ENCODE measurements around the gene SH3BP5. TPM values are rescaled to one million over a fixed set of nuclear protein-coding genes. Genes with fewer than 3 reads are reported as not detected.

Gene SH3BP5, protein sequence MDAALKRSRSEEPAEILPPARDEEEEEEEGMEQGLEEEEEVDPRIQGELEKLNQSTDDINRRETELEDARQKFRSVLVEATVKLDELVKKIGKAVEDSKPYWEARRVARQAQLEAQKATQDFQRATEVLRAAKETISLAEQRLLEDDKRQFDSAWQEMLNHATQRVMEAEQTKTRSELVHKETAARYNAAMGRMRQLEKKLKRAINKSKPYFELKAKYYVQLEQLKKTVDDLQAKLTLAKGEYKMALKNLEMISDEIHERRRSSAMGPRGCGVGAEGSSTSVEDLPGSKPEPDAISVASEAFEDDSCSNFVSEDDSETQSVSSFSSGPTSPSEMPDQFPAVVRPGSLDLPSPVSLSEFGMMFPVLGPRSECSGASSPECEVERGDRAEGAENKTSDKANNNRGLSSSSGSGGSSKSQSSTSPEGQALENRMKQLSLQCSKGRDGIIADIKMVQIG
- 10 to 100 TPM; 25.0 to 66.7 (median 41.7) TPM for total RNA-seq
- total RNA-seq (2013): 61.6 TPM
- total RNA-seq: 14.9 to 114 (median 30.8) reads per million in 29 experiments

DNA sequence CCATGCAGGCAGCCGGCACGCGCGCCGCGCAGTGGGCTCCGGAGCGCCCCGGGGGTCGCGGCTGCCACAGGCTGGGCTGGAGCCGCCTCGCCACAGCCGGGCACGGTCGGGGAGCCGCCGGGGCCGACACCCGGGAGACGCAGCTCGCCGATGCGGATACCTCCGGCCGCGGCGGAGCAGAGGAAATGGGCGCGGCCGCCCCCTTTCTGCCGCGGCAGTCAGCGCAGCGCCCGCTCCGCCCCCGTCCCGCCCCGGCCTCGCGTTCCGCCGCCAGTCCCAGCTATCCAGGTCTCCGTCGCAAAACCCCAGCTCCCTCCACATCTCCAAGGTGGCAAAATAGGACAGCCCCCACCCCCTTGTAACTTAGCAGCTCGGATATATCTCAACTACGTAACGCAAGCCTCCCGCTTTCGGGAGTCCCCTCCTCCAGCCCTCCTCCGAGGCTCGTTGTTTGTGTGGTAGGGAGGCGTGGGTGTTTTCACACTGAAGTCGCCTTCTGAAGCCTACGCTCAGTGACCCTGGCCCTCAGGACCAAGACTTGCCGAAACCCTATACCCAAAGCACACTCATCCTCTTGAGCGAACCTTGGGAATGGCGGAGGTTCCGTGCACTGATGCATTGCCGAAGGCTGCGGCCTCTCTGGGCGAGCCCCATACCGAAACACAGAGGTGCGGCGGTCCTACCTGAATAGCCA is at the start of gene SH3BP5:
SH3BP5 (minus strand) TSS at position 182 of the 694 bp plus-strand sequence; CDS start at position 4, 178 bp downstream.
- Mint-ChIP-seq H3K4me1 (peaks cover 55 to 59% (median 56%) of the 10 kb centered on the region in 3 donors), H3K27me3 (no peaks in the 10 kb centered on the region), H3K9me3 (no peaks in the 10 kb centered on the region), H3K4me3 (peak within 1 kb of the TSS; percentile 88 to 96 (median 96)), H3K27ac (peak within 1 kb of the TSS; percentile 92 to 94), H3K36me3 (peaks cover 22% of the 10 kb centered on the region)
- Histone ChIP-seq H3K36me3 (ENCODE audit: control insufficient read depth in 2 of 2, extremely low read depth in 1 of 2, insufficient read depth in 1 of 2, low read length in 1 of 2) (peaks cover 0 to 26% of the 10 kb centered on the region in 2 donors), H3K4me1 (ENCODE audit: control insufficient read depth in 1 of 2, extremely low read depth in 1 of 2, insufficient read depth in 2 of 2, low read length in 2 of 2) (peaks cover 12 to 40% of the 10 kb centered on the region in 2 experiments), H3K27me3 (replicated peaks in 1 of 2; ENCODE audit: control insufficient read depth in 2 of 2, extremely low read depth in 1 of 2, insufficient read depth in 2 of 2, low read length in 1 of 2) (no peaks in the 10 kb centered on the region), H3K27ac (ENCODE audit: low read length) (peak within 1 kb of the TSS; percentile 55), H3K4me3 (ENCODE audit: control insufficient read depth in 1 of 2, extremely low read depth in 1 of 2, low read length in 1 of 2) (peak within 1 kb of the TSS; percentile 77 to 95), H3K9me3 (no peaks in the 10 kb centered on the region)
- ATAC-seq (replicated peaks in 1 of 4) (peak; percentile 93 to 95 (median 94)), DNase-seq (peak; percentile 30 to 86 (median 64))
- ChIA-PET POLR2A (interaction anchor here (0.6 to 1.6 kb wide), 3 partner anchors 13 to 40 kb away, joined by 3 to 5 read pairs (median 4); no protein-coding TSS in a partner anchor), CTCF (interaction anchor here (0.5 to 2.9 kb wide), 31 partner anchors 9 to 243 kb away, joined by 3 to 46 read pairs (median 4); partner anchors contain the start of gene CAPN7 (in 1 of the 2))
- 10% methylated on average over 52 of the region's 66 CpGs for WGBS (ENCODE audit: insufficient coverage)

DNA sequence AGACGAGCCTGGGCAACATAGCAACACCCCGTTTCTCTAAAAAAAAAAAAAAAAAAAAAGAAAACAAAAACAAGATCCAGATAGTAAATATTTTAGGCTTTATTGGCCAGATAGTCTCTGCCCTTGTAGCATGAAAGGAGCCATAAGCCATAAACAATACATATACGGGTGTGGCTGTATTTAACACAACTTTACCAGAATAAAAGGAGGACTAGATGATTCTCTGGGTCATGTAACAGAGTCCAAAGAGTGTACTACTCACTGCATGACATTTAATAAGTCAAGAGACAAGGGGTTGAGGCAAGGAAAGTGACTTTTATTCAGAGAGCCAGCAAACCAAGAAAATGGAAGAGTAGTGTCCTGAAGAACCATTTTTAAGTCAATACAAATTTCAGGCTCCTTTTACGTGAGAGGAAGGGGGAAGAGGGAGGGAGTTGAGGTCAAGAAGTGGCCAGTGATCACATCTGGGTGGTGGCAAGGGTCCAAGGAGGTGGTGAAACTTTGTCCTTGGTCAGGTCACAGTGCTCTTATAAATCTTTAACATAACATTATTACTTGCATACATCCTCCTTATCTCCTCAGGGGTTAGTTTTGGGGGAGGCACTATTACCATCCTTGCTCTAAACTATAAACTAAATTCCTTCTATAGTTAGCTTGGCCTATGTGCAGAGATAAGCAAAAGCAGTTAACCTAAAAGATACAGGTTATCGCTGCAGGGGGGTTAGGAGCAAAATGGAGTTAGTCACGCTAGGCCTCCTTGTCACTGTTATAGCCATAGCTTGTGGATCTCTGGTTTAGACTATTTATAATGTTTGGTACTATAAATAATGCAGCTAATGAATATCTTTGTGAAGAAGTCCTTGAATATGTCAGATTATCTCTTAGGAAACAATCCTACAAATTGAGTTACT is 48.8 kb upstream of the SH3BP5 start:
- Mint-ChIP-seq H3K4me1 (peaks cover 8 to 23% (median 12%) of the 10 kb centered on the region in 3 donors), H3K36me3 (no peaks in the 10 kb centered on the region), H3K27ac (no peak overlapping the region), H3K4me3 (no peak overlapping the region), H3K9me3 (peaks cover 0 to 5% (median 2%) of the 10 kb centered on the region in 3 donors), H3K27me3 (no peaks in the 10 kb centered on the region)
- H3K27ac ChIP-seq (ENCODE audit: low read length): no peak overlapping the region
- DNase-seq (no peak), ATAC-seq (replicated peaks in 1 of 4) (no peak)
- no peaks in the 10 kb centered on the region for H3K36me3 ChIP-seq (ENCODE audit: control insufficient read depth in 2 of 2, extremely low read depth in 1 of 2, insufficient read depth in 1 of 2, low read length in 1 of 2)
- H3K4me3 ChIP-seq (ENCODE audit: control insufficient read depth in 1 of 2, extremely low read depth in 1 of 2, low read length in 1 of 2): no peak overlapping the region
- 100% methylated on average over 2 of the region's 6 CpGs for WGBS (ENCODE audit: insufficient coverage)
- no peaks in the 10 kb centered on the region for H3K9me3 ChIP-seq
- H3K27me3 ChIP-seq (replicated peaks in 1 of 2; ENCODE audit: control insufficient read depth in 2 of 2, extremely low read depth in 1 of 2, insufficient read depth in 2 of 2, low read length in 1 of 2): no peaks in the 10 kb centered on the region
- ChIA-PET CTCF (interaction anchor here (0.5 to 2.7 kb wide), 9 partner anchors 49 to 162 kb away, joined by 3 to 46 read pairs (median 4); no protein-coding TSS in a partner anchor), POLR2A (interaction anchor here in 1 of 2 donors (0.6 kb wide), 2 partner anchors 27 to 112 kb away, joined by 3 to 5 read pairs; no protein-coding TSS in a partner anchor)
- H3K4me1 ChIP-seq (ENCODE audit: control insufficient read depth in 1 of 2, extremely low read depth in 1 of 2, insufficient read depth in 2 of 2, low read length in 2 of 2): peaks cover 0 to 4% of the 10 kb centered on the region in 2 experiments

DNA sequence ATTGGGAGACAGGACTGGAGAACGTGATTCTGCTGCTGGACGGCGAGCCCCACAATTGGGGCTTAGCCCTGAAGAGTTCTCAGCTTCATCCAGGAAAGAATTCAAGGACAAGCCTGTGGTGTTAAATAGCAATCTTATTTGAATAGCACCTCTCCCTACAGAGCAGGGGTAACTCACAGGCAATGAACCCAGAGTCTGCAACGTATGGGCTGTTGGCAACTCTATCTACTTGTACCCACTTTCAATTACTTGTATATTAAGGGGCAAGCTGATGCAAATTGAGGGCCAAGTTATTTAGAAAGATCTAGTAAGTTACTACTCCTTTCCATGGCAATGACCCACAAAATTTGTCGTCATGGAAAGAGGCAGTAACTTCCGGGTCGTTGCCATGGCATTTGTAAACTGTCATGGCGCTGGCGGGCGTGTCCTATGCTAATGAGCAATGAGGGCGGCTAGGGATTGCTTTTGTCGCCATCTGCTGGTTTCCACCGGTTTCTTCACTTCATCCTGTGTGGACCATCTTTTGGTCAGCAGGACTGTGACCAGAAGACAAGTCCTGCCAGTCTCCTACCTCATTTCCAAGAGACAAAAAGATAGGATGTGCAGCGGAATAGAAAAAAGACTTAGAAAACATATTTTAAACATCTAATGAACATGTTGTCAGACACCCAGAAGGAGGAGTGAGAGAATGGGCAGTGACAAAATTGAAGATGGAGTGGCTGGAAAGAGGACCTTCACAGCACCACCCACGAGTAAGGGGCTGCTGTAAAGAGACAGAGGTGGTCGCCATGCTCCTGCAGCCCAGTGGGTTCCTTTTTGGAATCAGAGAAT is 45.8 kb upstream of the SH3BP5 start:
- Histone ChIP-seq H3K36me3 (ENCODE audit: control insufficient read depth in 2 of 2, extremely low read depth in 1 of 2, insufficient read depth in 1 of 2, low read length in 1 of 2) (no peaks in the 10 kb centered on the region), H3K27me3 (replicated peaks in 1 of 2; ENCODE audit: control insufficient read depth in 2 of 2, extremely low read depth in 1 of 2, insufficient read depth in 2 of 2, low read length in 1 of 2) (no peaks in the 10 kb centered on the region), H3K9me3 (no peaks in the 10 kb centered on the region), H3K27ac (ENCODE audit: low read length) (peak overlapping the region; percentile 92), H3K4me3 (ENCODE audit: control insufficient read depth in 1 of 2, extremely low read depth in 1 of 2, low read length in 1 of 2) (peak overlapping the region in 1 of 2 donors; percentile 7), H3K4me1 (ENCODE audit: control insufficient read depth in 1 of 2, extremely low read depth in 1 of 2, insufficient read depth in 2 of 2, low read length in 2 of 2) (peaks cover 0 to 4% of the 10 kb centered on the region in 2 experiments)
- POLR2A ChIA-PET: no interaction called here
- ATAC-seq (replicated peaks in 1 of 4): peak; percentile 94 to 98 (median 97)
- H3K9me3 Mint-ChIP-seq: no peaks in the 10 kb centered on the region
- peak overlapping the region; percentile 81 to 86 for H3K27ac Mint-ChIP-seq
- H3K27me3 Mint-ChIP-seq: no peaks in the 10 kb centered on the region
- H3K4me1 Mint-ChIP-seq: peaks cover 8 to 12% (median 11%) of the 10 kb centered on the region in 3 donors
- no peaks in the 10 kb centered on the region for H3K36me3 Mint-ChIP-seq
- peak; percentile 78 to 98 (median 94) for DNase-seq
- H3K4me3 Mint-ChIP-seq: peak overlapping the region in 1 of 3 donors; percentile 17
- 10% methylated on average over 10 of the region's 16 CpGs for WGBS (ENCODE audit: insufficient coverage)
- CTCF ChIA-PET: interaction anchor here (0.9 to 3.2 kb wide), 8 partner anchors 29 to 172 kb away, joined by 3 to 46 read pairs (median 4); partner anchors contain the start of genes CAPN7 (in 1 of the 2) and SH3BP5 (in 1 of the 2)

DNA sequence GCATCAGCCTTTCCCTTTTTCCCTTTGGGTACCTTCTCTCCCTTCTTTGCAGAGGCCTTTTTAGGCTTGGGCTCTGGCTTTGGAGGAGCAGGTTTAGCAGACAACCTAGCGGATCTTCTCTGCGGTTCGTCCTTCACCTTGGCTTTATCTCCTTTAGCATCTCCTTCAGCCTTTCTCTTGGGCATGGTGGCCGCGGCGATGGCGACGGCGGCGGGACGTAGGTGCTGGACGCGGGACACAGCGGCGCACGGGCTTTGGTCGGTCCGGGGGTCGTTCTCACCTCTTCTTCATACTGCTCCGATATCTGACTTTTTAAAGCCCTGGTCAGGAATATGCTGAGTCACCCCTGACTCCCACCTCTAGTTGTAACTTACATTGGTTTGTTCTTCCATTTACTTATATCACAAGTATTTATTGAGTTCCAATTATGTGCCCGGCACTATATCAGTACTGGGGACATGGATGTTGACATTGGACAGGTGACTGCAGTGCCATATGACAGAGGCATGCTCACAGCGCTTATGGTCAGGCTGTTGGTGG is 43.1 kb upstream of the SH3BP5 start:
- Mint-ChIP-seq H3K27me3 (no peaks in the 10 kb centered on the region), H3K9me3 (no peaks in the 10 kb centered on the region), H3K4me3 (no peak overlapping the region), H3K27ac (peak overlapping the region; percentile 36 to 67), H3K36me3 (no peaks in the 10 kb centered on the region), H3K4me1 (peaks cover 8 to 12% (median 11%) of the 10 kb centered on the region in 3 donors)
- WGBS (ENCODE audit: insufficient coverage): 98% methylated on average over 7 of the region's 22 CpGs
- Histone ChIP-seq H3K4me1 (ENCODE audit: control insufficient read depth in 1 of 2, extremely low read depth in 1 of 2, insufficient read depth in 2 of 2, low read length in 2 of 2) (peaks cover 0 to 4% of the 10 kb centered on the region in 2 experiments), H3K36me3 (ENCODE audit: control insufficient read depth in 2 of 2, extremely low read depth in 1 of 2, insufficient read depth in 1 of 2, low read length in 1 of 2) (no peaks in the 10 kb centered on the region), H3K27me3 (replicated peaks in 1 of 2; ENCODE audit: control insufficient read depth in 2 of 2, extremely low read depth in 1 of 2, insufficient read depth in 2 of 2, low read length in 1 of 2) (no peaks in the 10 kb centered on the region), H3K9me3 (no peaks in the 10 kb centered on the region), H3K4me3 (ENCODE audit: control insufficient read depth in 1 of 2, extremely low read depth in 1 of 2, low read length in 1 of 2) (no peak overlapping the region), H3K27ac (ENCODE audit: low read length) (no peak overlapping the region)
- ATAC-seq (replicated peaks in 1 of 4): no peak
- DNase-seq: no peak
- ChIA-PET POLR2A (no interaction called here), CTCF (interaction anchor here (0.6 to 1.1 kb wide), 2 partner anchors 43 to 108 kb away, joined by 3 to 4 read pairs; partner anchors contain the start of gene SH3BP5 (in 1 of the 2))

DNA sequence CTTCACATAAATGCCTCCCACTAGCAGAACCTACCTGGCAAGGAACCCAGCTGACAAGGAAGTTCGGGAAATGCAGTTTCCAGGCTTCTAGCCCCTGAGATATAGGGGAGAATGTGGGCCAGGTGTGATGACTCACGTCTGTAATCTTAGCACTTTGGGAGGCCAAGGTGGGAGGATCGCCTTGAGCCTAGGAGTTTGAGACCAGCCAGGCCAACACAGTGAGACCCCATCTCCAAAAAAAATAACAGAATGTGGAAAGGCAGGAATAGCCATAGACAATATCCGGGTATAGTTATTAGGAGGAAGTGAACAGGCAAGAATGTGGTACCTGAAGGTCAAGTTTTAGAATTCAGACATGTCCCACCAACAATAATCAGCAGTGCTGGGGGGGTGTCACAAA is 40.5 kb upstream of the SH3BP5 start:
- POLR2A ChIA-PET: no interaction called here
- Mint-ChIP-seq H3K4me1 (peaks cover 7 to 19% (median 16%) of the 10 kb centered on the region in 3 donors), H3K27ac (peak overlapping the region in 1 of 2 donors; percentile 39), H3K27me3 (no peaks in the 10 kb centered on the region), H3K9me3 (no peaks in the 10 kb centered on the region), H3K4me3 (no peak overlapping the region), H3K36me3 (no peaks in the 10 kb centered on the region)
- Histone ChIP-seq H3K4me3 (ENCODE audit: control insufficient read depth in 1 of 2, extremely low read depth in 1 of 2, low read length in 1 of 2) (no peak overlapping the region), H3K9me3 (no peaks in the 10 kb centered on the region), H3K36me3 (ENCODE audit: control insufficient read depth in 2 of 2, extremely low read depth in 1 of 2, insufficient read depth in 1 of 2, low read length in 1 of 2) (no peaks in the 10 kb centered on the region), H3K4me1 (ENCODE audit: control insufficient read depth in 1 of 2, extremely low read depth in 1 of 2, insufficient read depth in 2 of 2, low read length in 2 of 2) (peaks cover 0 to 3% of the 10 kb centered on the region in 2 experiments), H3K27ac (ENCODE audit: low read length) (no peak overlapping the region), H3K27me3 (replicated peaks in 1 of 2; ENCODE audit: control insufficient read depth in 2 of 2, extremely low read depth in 1 of 2, insufficient read depth in 2 of 2, low read length in 1 of 2) (no peaks in the 10 kb centered on the region)
- CTCF ChIA-PET: no interaction called here
- DNase-seq (no peak), ATAC-seq (replicated peaks in 1 of 4) (no peak)
- 60% methylated on average over 1 of the region's 4 CpGs for WGBS (ENCODE audit: insufficient coverage)

Data from T-cell (primary cell).